HEK293 (cell line): ENCODE results near the gene SFPQ.
"Not testable (repeated sequence)": the region's sequence is repeated elsewhere in the genome, so short reads cannot be mapped to it uniquely, and the experiment has no call there.

Source experiments
- ZBTB7A ChIP-seq: fragments of 450-650 bp; formaldehyde crosslinking; IDR thresholded peaks from 2 replicates; pipeline ENCODE4 v1.5.1; 2016; ENCODE audit warnings: low read depth, missing biosample characterization, missing genetic modification characterization
- ZNF121 ChIP-seq: fragments of 450-650 bp; formaldehyde crosslinking; IDR thresholded peaks from 2 replicates; pipeline ENCODE4 v1.5.1; 2016; ENCODE audit warnings: missing biosample characterization, missing genetic modification characterization
- ZNF140 ChIP-seq: fragments of 450-650 bp; formaldehyde crosslinking; IDR thresholded peaks from 2 replicates; pipeline ENCODE4 v1.5.1; 2016; ENCODE audit warnings: missing biosample characterization, missing genetic modification characterization
- ZNF157 ChIP-seq: fragments of 450-650 bp; formaldehyde crosslinking; IDR thresholded peaks from 2 replicates; pipeline ENCODE4 v1.5.1; 2016; ENCODE audit warnings: missing biosample characterization, missing genetic modification characterization
- ZNF610 ChIP-seq: fragments of 450-650 bp; formaldehyde crosslinking; IDR thresholded peaks from 2 replicates; pipeline ENCODE4 v1.5.1; 2016; ENCODE audit warnings: missing biosample characterization, missing genetic modification characterization, borderline replicate concordance
- ZNF768 ChIP-seq: fragments of 450-650 bp; formaldehyde crosslinking; IDR thresholded peaks from 2 replicates; pipeline ENCODE4 v1.5.1; 2018; ENCODE audit warnings: missing biosample characterization, mild to moderate bottlenecking, missing genetic modification characterization
- TF ChIP-seq, protein P1 (sequence below): fragments of 450-650 bp; formaldehyde crosslinking; IDR thresholded peaks from 2 replicates; pipeline ENCODE4 v1.5.1; 2016; ENCODE audit warnings: missing biosample characterization, missing genetic modification characterization
- TF ChIP-seq, protein P2 (sequence below): fragments of 450-650 bp; formaldehyde crosslinking; IDR thresholded peaks from 2 replicates; pipeline ENCODE4 v1.5.1; 2016; ENCODE audit warnings: missing biosample characterization, missing genetic modification characterization

DNA sequence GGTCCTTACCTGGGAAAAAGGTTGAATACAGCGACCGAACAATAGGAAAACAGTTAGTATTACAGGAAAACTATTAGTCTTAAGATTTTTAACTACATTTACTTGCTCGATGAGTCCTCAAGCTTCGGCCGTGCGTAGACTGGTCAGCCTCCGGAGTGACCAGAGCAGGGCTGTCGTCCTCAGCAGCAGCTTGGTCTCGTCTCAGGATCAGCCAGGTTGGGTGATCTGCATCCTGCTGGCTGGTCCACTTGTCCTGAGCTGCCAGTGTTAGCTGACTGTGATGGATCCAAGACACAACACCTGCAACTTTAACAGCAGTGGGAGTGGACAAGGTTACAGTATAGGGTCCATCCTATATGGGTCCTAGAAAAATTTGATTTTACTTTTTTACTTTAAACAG lies 50.2 kb downstream of the SFPQ start:
- TF ChIP-seq ZNF121 (tag by site-specific recombination); ZBTB7A (tag by site-specific recombination); ZNF768 (tag by site-specific recombination); ZNF157 (tag by site-specific recombination); ZNF140; ZNF610 (tag by site-specific recombination): not testable (repeated sequence)
- TF ChIP-seq, protein P1, sequence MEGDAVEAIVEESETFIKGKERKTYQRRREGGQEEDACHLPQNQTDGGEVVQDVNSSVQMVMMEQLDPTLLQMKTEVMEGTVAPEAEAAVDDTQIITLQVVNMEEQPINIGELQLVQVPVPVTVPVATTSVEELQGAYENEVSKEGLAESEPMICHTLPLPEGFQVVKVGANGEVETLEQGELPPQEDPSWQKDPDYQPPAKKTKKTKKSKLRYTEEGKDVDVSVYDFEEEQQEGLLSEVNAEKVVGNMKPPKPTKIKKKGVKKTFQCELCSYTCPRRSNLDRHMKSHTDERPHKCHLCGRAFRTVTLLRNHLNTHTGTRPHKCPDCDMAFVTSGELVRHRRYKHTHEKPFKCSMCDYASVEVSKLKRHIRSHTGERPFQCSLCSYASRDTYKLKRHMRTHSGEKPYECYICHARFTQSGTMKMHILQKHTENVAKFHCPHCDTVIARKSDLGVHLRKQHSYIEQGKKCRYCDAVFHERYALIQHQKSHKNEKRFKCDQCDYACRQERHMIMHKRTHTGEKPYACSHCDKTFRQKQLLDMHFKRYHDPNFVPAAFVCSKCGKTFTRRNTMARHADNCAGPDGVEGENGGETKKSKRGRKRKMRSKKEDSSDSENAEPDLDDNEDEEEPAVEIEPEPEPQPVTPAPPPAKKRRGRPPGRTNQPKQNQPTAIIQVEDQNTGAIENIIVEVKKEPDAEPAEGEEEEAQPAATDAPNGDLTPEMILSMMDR, result not testable (repeated sequence)
- TF ChIP-seq, protein P2, sequence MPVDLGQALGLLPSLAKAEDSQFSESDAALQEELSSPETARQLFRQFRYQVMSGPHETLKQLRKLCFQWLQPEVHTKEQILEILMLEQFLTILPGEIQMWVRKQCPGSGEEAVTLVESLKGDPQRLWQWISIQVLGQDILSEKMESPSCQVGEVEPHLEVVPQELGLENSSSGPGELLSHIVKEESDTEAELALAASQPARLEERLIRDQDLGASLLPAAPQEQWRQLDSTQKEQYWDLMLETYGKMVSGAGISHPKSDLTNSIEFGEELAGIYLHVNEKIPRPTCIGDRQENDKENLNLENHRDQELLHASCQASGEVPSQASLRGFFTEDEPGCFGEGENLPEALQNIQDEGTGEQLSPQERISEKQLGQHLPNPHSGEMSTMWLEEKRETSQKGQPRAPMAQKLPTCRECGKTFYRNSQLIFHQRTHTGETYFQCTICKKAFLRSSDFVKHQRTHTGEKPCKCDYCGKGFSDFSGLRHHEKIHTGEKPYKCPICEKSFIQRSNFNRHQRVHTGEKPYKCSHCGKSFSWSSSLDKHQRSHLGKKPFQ (tag by site-specific recombination), result not testable (repeated sequence)
